GM20000 (cell line): ENCODE data around the gene RARS2.

ENCODE experiments used
- DNase-seq: peaks from one replicate; pipeline ENCODE4 v3.0.0; 2012; ENCODE audit warnings: low spot score
- TF ChIP-seq, protein P1 (sequence below): IDR thresholded peaks from 2 replicates; pipeline ENCODE4 v1.5.1; 2012; ENCODE audit warnings: mild to moderate bottlenecking, control low read depth; ENCODE audit errors: extremely low read depth, missing control alignments

Gene RARS2

DNA sequence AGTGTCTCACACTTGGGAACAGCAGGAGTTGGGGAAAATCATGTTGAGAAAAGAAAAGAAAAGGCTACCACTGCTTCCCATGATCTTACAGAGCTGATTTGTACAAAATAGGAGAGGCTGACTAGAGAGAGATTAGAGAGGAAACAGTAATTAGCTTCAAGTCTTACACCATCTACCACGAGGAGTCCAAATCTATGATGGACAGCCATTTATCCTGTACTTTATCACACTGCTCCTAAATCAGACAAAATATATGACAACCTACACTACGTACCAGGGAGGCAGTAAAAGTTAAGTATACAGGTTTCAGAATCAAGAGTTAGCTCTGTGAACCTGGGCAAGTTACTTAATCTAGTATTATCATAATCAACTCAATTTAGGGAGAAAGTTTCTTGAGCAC is 38.0 kb downstream of the RARS2 start:
- TF ChIP-seq, protein P1, sequence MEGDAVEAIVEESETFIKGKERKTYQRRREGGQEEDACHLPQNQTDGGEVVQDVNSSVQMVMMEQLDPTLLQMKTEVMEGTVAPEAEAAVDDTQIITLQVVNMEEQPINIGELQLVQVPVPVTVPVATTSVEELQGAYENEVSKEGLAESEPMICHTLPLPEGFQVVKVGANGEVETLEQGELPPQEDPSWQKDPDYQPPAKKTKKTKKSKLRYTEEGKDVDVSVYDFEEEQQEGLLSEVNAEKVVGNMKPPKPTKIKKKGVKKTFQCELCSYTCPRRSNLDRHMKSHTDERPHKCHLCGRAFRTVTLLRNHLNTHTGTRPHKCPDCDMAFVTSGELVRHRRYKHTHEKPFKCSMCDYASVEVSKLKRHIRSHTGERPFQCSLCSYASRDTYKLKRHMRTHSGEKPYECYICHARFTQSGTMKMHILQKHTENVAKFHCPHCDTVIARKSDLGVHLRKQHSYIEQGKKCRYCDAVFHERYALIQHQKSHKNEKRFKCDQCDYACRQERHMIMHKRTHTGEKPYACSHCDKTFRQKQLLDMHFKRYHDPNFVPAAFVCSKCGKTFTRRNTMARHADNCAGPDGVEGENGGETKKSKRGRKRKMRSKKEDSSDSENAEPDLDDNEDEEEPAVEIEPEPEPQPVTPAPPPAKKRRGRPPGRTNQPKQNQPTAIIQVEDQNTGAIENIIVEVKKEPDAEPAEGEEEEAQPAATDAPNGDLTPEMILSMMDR = no peak
- DNase-seq = no peak

DNA sequence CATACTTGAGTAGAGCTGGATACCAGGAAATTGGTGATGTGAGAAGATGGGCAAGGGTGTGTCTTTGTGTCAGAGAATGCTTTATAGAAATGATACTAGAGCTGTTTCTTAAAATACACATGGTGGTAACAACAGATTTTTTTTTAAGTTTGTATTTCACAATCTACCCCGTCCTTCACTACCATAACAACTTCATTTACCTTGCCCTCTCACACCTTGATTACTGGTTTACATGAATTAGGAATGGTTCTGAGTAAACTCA is 45.4 kb downstream of the RARS2 start:
- TF ChIP-seq, protein P1 = no peak

DNA sequence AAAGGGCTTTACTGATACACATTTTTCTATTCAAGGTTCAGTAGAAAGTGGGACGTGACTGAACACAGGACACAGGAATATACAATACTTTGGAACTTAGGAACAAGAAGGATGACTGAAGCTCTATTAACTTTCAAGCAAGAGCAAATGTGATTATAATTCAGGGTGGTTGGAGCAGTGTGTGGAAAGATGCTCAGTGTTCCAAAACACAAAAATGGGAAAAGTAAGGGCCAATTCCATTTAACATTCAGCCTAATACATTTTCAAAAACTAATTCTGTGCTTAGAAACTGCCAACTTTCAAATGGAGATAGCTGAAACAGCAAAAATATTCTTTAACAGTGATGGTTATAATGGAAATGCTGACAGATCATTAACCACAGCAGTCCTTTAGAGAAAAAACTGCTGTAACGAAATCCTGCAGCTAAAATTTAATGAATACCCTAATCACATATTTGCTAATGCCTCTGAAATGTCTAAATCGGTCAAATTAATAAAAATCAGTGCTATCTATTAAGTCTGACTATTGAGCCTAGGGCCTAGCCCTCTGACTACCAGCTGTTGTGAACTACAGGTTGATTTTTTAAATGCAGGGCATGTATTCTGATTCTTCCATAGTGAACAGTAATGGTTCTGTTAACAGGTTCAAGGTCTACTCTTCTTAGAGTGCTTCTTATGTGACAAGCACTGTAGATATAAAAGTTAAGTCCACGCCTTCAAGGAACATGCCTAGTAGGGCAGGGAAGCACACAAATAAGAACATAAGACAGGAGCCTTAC is 45.9 kb downstream of the RARS2 start:
- TF ChIP-seq, protein P1 = no peak
- no peak for DNase-seq

More for the DNA sequence above, 45.4 kb downstream of the RARS2 start:
- no peak for DNase-seq

DNA sequence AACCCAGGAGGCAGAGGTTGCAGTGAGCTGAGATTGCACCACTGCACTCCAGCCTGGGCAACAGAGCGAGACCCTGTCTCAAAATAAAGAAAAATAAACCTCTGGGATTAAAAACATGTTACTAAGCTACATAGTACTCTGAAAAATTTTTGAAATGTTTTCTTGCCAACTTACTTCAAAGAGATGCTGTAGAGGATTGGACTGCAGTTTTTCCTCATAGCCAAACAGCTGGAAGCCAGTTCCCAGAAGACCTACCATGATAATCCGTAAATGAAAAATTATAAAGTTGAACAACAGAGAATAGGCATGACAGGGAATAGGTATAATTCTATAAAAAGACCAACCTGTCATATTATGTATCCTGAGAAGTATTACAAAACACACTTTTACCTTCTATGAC is 48.0 kb downstream of the RARS2 start:
- DNase-seq = no peak
- TF ChIP-seq, protein P1 = no peak

DNA sequence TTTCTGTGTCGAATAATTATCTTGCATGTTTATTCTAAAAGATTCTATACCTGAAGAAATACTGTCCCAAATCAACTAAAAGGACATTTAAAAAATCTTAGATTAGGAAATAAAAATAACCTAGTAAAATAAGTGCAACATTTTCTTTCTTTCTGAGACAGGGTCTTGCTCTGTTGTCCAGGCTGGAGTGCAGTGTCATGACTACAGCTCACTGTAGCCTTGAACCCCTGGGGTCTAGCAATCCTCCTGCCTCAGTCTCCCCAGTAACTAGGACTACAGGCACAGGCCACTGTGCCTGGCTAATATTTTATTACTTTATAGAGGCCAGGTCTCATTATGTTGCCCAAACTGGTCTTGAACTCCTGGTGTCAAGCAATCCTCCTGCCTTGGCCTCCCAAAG is 48.7 kb downstream of the RARS2 start:
- TF ChIP-seq, protein P1 = no peak
- no peak for DNase-seq

DNA sequence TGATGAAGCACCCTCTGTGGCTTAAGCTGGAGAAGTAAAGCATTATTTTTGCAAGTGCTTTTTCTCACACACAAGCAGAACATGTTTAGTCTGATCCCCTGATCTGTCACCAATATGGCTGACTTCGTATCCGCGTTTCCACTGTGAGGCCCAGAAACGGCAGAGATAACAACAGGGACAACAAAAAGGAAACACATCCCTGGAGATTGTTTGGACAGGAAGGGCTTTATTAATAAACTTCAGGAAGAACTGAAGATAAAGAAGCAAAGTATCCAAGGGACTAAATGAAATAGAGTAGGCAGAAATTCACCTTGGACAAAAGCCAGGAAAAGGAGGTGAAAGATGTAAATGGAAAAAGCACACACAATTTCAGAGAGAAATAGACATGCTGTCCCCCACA is 49.2 kb downstream of the RARS2 start:
- DNase-seq = no peak
- TF ChIP-seq, protein P1 = no peak

DNA sequence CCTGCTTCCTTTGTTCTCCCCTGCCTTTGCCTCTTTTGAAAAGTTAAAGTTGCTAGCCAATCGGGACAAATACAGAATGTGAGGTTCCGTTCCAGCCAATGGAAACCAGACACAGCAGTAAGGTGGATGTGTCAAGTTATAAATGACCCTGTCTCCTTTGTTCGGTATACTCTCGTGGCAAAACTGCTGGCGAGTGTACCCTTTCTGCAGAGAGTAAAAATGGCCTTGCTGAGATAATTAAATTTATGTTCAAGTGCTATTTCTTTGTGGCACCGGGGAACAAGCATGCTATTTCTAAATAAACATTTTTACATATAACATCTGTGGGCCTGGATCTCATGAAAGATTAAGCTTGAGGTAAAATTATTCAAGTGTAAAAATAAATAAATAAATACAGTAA is 50.2 kb downstream of the RARS2 start:
- DNase-seq = no peak
- TF ChIP-seq, protein P1 = no peak
